Upper lobe of right lung (tissue), 1 donor: ENCODE measurements around the gene ZNF692. TPM values are rescaled to one million over a fixed set of nuclear protein-coding genes. Genes with fewer than 3 reads are reported as not detected.

Source experiments
- ATAC-seq: fragments of 200-7000 bp; cut with Tn5 transposase; one replicate; pipeline ENCODE4 v1.9.1; 2020; ENCODE audit warnings: mild to moderate bottlenecking, moderate library complexity
- DNase-seq: peaks from one replicate; pipeline ENCODE4 v3.0.0-alpha.2; 2020
- H3K27ac ChIP-seq: fragments of 200-600 bp; one replicate; pipeline ENCODE4 v1.8.0; 2022
- H3K27me3 ChIP-seq: fragments of 200-600 bp; one replicate; pipeline ENCODE4 v1.8.0; 2022; ENCODE audit warnings: mild to moderate bottlenecking
- H3K36me3 ChIP-seq: fragments of 200-600 bp; one replicate; pipeline ENCODE4 v1.8.0; 2022
- H3K4me1 ChIP-seq: fragments of 200-600 bp; one replicate; pipeline ENCODE4 v1.8.0; 2022
- H3K4me3 ChIP-seq: fragments of 200-600 bp; one replicate; pipeline ENCODE4 v1.8.0; 2022; ENCODE audit warnings: mild to moderate bottlenecking
- H3K9me3 ChIP-seq: fragments of 200-600 bp; one replicate; pipeline ENCODE4 v1.8.0; 2022
- intact Hi-C: fragments of 100-400 bp; cut with DNase I; formaldehyde crosslinking; loops from one replicate; pipeline ENCODE4 v1.11.0; 2022
- total RNA-seq: library from RNA; stranded (reverse); fragmentation: NEBNext Ultra II Directional; extraction: Animal tissue kit (Norgen Biotek cat#: 25700); gene quantifications from one replicate; pipeline ENCODE4 v1.2.1, GENCODE V29; 2021
- TF ChIP-seq, protein P1 (sequence below): fragments of 200-600 bp; IDR thresholded peaks from one replicate; pipeline ENCODE4 v1.8.0; 2022; ENCODE audit warnings: antibody characterized with exemption
- donor health status: DM: no; HTN: yes; CAD: no; lungs with severe emphysema.

The ZNF692 gene
- total RNA-seq, 1 donor from 2014 or later = 38.1 TPM

DNA sequence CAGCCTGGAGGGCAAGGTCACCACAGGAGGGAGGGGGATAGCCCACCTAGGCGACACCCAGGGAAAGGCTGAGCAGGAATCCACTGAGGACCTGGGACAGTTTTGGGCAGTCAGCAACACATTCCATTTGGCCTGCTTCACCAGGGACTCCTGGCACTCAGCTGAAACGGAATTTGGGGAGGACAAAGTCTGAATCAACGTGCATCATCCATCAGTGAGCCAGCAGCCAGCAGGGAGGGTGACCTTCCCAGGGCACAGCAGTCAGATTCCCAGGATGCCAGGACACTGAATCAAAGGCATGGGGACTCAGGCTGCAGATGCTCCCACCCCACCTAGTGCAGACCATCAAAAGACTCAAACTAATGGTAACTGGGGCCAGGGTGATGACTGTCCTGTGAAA is 37.8 kb downstream of the ZNF692 start:
- peaks cover 48% of the 10 kb centered on the region for H3K4me1 ChIP-seq
- intact Hi-C loops = no loop called here
- H3K36me3 ChIP-seq = peaks cover 26% of the 10 kb centered on the region
- no peaks in the 10 kb centered on the region for H3K27me3 ChIP-seq
- H3K27ac ChIP-seq = no peak overlapping the region
- no peaks in the 10 kb centered on the region for H3K9me3 ChIP-seq
- ATAC-seq (no peak), DNase-seq (no peak)
- TF ChIP-seq, protein P1, sequence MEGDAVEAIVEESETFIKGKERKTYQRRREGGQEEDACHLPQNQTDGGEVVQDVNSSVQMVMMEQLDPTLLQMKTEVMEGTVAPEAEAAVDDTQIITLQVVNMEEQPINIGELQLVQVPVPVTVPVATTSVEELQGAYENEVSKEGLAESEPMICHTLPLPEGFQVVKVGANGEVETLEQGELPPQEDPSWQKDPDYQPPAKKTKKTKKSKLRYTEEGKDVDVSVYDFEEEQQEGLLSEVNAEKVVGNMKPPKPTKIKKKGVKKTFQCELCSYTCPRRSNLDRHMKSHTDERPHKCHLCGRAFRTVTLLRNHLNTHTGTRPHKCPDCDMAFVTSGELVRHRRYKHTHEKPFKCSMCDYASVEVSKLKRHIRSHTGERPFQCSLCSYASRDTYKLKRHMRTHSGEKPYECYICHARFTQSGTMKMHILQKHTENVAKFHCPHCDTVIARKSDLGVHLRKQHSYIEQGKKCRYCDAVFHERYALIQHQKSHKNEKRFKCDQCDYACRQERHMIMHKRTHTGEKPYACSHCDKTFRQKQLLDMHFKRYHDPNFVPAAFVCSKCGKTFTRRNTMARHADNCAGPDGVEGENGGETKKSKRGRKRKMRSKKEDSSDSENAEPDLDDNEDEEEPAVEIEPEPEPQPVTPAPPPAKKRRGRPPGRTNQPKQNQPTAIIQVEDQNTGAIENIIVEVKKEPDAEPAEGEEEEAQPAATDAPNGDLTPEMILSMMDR = no peak
- H3K4me3 ChIP-seq = no peak overlapping the region

DNA sequence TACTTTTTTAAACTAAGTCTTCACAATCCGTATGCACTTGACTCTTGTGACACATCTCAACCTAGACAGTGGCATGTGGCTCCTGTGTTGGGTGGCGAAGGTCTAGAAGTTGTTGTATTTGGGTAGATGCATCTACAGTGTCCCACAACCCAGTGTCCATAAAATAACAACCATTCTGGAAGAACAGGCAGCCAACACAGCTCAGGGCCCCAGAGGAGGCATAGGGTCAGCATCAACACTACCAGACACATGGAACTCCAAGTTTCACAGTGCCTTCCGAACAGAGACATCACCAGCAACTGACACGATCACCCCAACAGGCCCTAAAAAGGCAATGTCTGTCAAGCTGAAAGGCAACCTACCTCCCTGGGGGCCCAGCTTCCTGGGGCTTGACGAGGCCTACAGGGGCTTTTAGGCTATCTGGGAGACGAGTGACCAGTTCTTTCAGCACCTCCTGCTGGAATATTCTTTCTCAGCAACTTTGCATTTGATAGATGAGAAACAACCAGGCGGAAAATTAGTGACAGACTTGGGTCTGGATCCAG is 38.8 kb downstream of the ZNF692 start:
- Histone ChIP-seq H3K4me1 (peaks cover 48% of the 10 kb centered on the region), H3K4me3 (no peak overlapping the region), H3K27ac (no peak overlapping the region), H3K27me3 (no peaks in the 10 kb centered on the region), H3K9me3 (no peaks in the 10 kb centered on the region), H3K36me3 (peaks cover 36% of the 10 kb centered on the region)
- DNase-seq (no peak), ATAC-seq (no peak)
- intact Hi-C loops = no loop called here
- TF ChIP-seq, protein P1 = no peak

DNA sequence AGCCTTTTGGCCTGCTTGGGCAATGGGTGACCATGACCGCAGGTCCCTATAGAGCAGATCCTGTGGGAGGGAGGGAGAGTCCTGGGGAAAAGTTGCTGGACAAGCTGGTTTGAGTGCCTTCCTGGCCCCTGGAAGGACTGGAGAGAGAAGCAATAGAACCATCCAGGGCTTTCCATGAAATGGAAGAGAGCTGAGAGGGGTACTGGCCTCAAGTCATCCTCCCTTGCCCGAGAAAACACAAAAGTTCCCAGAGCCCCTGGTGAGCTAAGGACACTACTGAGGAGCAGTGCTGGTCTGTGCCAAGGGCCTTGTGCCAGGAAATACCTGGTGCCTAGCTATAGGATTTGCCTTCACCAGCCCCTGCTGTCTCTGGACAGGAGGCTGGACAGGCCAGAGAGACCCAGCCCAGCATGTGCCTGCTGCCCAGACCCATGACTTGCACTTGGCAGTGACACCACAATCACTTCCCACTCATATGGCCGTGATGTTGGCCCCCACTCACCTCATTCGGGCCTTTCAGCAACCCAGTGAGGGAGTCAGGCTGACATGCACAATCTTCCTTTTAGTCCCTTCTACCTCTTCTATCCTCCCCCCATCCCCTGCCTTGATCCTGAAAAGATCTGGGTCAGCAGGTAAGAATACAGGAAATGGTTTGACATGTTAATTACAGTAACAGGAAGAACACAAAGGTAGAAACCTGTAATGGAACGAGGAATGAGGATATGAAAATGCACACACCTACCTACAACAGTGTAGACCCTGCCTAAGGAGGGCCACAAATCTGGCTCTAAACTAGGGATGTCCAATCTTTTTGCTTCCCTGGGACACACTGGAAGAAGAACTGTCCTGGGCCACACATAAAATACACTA is 40.1 kb downstream of the ZNF692 start:
- TF ChIP-seq, protein P1 = no peak
- H3K4me1 ChIP-seq = peaks cover 34% of the 10 kb centered on the region
- no peaks in the 10 kb centered on the region for H3K9me3 ChIP-seq
- no peak overlapping the region for H3K4me3 ChIP-seq
- intact Hi-C loops = no loop called here
- H3K36me3 ChIP-seq = peaks cover 50% of the 10 kb centered on the region
- no peak overlapping the region for H3K27ac ChIP-seq
- DNase-seq (no peak), ATAC-seq (peak; percentile 5)
- H3K27me3 ChIP-seq = no peaks in the 10 kb centered on the region

DNA sequence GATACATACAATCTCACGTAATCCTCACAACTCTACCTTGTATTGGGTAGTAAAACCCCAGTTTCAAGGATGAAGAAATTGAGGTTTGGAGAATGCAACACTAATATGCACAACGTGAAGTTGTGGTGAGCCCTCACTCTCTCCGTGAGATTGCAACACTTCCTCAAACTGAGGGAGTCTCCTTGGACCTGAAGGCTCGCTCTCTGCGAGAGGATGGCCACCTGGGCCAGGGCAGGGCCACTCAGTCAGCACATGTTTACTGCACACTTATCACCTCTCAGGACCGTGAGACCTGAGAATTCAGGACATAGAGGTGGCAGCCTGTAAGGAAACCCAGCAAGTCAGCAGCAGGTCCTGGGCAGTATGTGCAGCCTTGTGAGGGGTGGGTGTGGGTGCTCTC is 41.8 kb downstream of the ZNF692 start:
- Histone ChIP-seq H3K27ac (no peak overlapping the region), H3K4me1 (peaks cover 17% of the 10 kb centered on the region), H3K36me3 (peaks cover 64% of the 10 kb centered on the region), H3K9me3 (no peaks in the 10 kb centered on the region), H3K27me3 (no peaks in the 10 kb centered on the region), H3K4me3 (no peak overlapping the region)
- DNase-seq (no peak), ATAC-seq (peak; percentile 71)
- intact Hi-C loops = no loop called here
- TF ChIP-seq, protein P1 = no peak

DNA sequence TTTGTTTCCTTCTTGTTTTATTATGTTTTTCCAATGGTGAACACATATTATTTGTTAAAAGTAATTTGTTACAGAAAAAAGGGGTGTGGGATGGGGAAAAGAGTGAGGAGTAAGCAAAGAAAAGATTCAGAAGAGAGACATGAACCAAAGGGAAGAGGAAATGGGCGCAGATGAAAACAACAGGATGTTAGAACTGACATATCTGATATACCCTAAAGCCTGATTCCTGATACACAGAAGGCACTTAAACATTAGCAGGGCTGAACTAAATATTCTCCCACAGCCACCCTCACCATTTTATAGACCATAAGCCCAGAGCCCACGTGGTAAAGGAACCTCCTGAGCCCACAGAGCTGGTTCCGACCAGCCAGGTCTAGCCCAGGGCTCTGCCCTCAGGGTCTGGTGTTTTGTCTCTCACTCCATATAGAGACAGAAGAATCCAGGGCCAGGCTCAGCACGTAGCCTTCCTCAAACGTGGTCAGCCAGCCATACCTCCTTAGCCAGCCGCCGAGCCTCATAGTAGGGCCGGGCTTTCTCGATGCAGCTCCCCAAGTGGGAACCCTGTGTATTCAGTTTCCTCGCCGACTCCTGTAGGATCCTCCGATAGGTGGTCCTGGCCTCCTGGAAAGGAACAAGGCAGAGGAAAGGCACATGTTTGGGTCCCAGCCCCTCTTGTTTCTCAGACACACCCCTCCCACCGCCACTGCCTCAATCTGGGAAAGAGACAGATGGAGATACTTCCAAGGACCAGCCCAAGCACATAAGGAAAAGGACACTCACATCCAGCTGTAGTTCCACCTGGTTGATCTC is 42.6 kb downstream of the ZNF692 start:
- no peak overlapping the region for H3K4me3 ChIP-seq
- DNase-seq = no peak
- ATAC-seq = no peak
- TF ChIP-seq, protein P1 = no peak
- intact Hi-C loops = no loop called here
- no peak overlapping the region for H3K27ac ChIP-seq
- peaks cover 67% of the 10 kb centered on the region for H3K36me3 ChIP-seq
- H3K4me1 ChIP-seq = peaks cover 9% of the 10 kb centered on the region
- H3K9me3 ChIP-seq = no peaks in the 10 kb centered on the region
- no peaks in the 10 kb centered on the region for H3K27me3 ChIP-seq
